PC-9 (cell line): ENCODE results near the gene MYO1E. TPM values are rescaled to one million over a fixed set of nuclear protein-coding genes. Genes with fewer than 3 reads are reported as not detected.
"Not testable (repeated sequence)": the region's sequence is repeated elsewhere in the genome, so short reads cannot be mapped to it uniquely, and the experiment has no call there.

Experiments
- BruUV-seq: library from RNA; stranded (reverse); fragments of 400-500 nt; replicated peaks from 2 replicates; lab custom pipeline; 2021; lab: Mats Ljungman, UMichigan
- CTCF ChIA-PET: fragments of 300-600 bp; sonication (Branson Sonifier 250); formaldehyde crosslinking; loops from one replicate; lab custom pipeline; 2022; ENCODE audit warnings: antibody characterized with exemption; lab: Charles Lee
- POLR2A ChIA-PET: fragments of 300-600 bp; sonication (Branson Sonifier 250); formaldehyde crosslinking; loops from one replicate; lab custom pipeline; 2022; ENCODE audit warnings: antibody characterized with exemption; ENCODE audit not compliant: unreplicated experiment; lab: Charles Lee
- DNase-seq, 2 experiments: peaks; one replicate each; pipeline versions ENCODE4 v3.0.0 to v3.0.0-alpha.2; 2015 to 2022; ENCODE audit warnings: mixed read lengths in 1 of 2
- H2AFZ ChIP-seq: fragments of 200-600 bp; sonication (generic); 2 replicates; pipeline ENCODE4 v1.8.1; 2017; ENCODE audit warnings: antibody characterized with exemption
- H3F3A ChIP-seq: fragments of 200-600 bp; sonication (generic); 2 replicates; pipeline ENCODE4 v1.8.1; 2017; ENCODE audit warnings: antibody characterized with exemption, mild to moderate bottlenecking, low read depth; ENCODE audit not compliant: insufficient read depth
- H3K27ac ChIP-seq: fragments of 200-600 bp; sonication (generic); 2 replicates; pipeline ENCODE4 v1.6.1; 2016; ENCODE audit warnings: mixed run types
- H3K27me3 ChIP-seq: fragments of 200-600 bp; sonication (generic); 2 replicates; pipeline ENCODE4 v1.6.1; 2016; ENCODE audit warnings: low read depth, mixed run types; ENCODE audit not compliant: insufficient read depth
- H3K36me3 ChIP-seq: fragments of 200-600 bp; sonication (generic); 2 replicates; pipeline ENCODE4 v1.6.1; 2016; ENCODE audit warnings: low read depth, mixed run types
- H3K4me1 ChIP-seq: fragments of 200-600 bp; sonication (generic); replicated peaks from 2 replicates; pipeline ENCODE4 v1.6.1; 2016; ENCODE audit warnings: mixed run types; ENCODE audit not compliant: insufficient read depth
- H3K4me2 ChIP-seq: fragments of 200-600 bp; sonication (generic); 2 replicates; pipeline ENCODE4 v1.6.1; 2017; ENCODE audit warnings: mixed run types
- H3K4me3 ChIP-seq: fragments of 200-600 bp; sonication (generic); 2 replicates; pipeline ENCODE4 v1.6.1; 2016; ENCODE audit warnings: mixed run types
- H3K79me2 ChIP-seq: fragments of 200-600 bp; sonication (generic); 2 replicates; pipeline ENCODE4 v1.6.1; 2017; ENCODE audit warnings: low read depth, mixed run types
- H3K9me2 ChIP-seq: fragments of 200-600 bp; sonication (generic); 2 replicates; pipeline ENCODE4 v1.8.1; 2017; ENCODE audit warnings: mild to moderate bottlenecking; ENCODE audit not compliant: insufficient read depth
- H3K9me3 ChIP-seq: fragments of 200-600 bp; sonication (generic); 2 replicates; pipeline ENCODE4 v1.8.1; 2016; ENCODE audit warnings: low read depth; ENCODE audit not compliant: insufficient read depth
- H4K20me1 ChIP-seq: fragments of 200-600 bp; sonication (generic); 2 replicates; pipeline ENCODE4 v1.8.1; 2017; ENCODE audit not compliant: insufficient read depth
- EZH2 ChIP-seq: fragments of 200-600 bp; sonication (generic); IDR thresholded peaks from 2 replicates; pipeline ENCODE4 v1.8.0; 2017; ENCODE audit warnings: antibody characterized with exemption, low read depth
- intact Hi-C: fragments of 100-400 bp; cut with micrococcal nuclease; formaldehyde crosslinking; loops from one replicate; pipeline ENCODE4 v1.10.0; 2022; ENCODE audit not compliant: unreplicated experiment
- total RNA-seq: library from RNA; stranded (reverse); gene quantifications from 2 replicates; pipeline ENCODE4 v1.2.3, GENCODE V29; 2021
- TF ChIP-seq, protein P1 (sequence below): fragments of 200-600 bp; sonication (generic); conservative IDR thresholded peaks from 2 replicates; pipeline ENCODE4 v1.6.1; 2017; ENCODE audit warnings: mixed run types, antibody characterized with exemption, mild to moderate bottlenecking, moderate library complexity

The MYO1E gene
- total RNA-seq, 1 experiment from 2014 or later = 156 TPM

DNA sequence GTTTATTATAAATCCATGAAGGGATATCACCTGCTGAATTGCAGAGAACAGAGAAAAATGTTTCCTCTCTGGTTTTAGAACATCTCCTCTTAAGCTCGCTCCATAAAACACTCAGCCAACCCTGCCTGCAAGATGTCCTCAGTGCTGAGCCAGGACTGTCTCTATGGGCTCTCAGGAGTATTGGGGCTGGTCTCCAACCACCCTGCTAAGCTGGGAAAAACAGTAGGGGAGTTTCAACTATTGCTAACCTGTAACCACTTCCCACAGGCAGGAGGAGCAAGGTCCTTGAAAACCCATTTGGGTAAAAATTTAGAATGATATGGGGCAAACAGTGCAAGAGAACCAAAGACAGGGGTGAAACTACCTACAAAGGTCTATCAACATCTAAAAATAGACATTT is 34.3 kb downstream of the MYO1E start:
- H3K9me2 ChIP-seq = no peaks in the 10 kb centered on the region
- DNase-seq = no peak
- H3K4me1 ChIP-seq = no peaks in the 10 kb centered on the region
- 0 out of 2 replicates have a peak, but pooled peaks cover 2% of the 10 kb centered on the region for H4K20me1 ChIP-seq
- BruUV-seq = no TSS peak
- no peak overlapping the region for H2AFZ ChIP-seq
- TF ChIP-seq, protein P1, sequence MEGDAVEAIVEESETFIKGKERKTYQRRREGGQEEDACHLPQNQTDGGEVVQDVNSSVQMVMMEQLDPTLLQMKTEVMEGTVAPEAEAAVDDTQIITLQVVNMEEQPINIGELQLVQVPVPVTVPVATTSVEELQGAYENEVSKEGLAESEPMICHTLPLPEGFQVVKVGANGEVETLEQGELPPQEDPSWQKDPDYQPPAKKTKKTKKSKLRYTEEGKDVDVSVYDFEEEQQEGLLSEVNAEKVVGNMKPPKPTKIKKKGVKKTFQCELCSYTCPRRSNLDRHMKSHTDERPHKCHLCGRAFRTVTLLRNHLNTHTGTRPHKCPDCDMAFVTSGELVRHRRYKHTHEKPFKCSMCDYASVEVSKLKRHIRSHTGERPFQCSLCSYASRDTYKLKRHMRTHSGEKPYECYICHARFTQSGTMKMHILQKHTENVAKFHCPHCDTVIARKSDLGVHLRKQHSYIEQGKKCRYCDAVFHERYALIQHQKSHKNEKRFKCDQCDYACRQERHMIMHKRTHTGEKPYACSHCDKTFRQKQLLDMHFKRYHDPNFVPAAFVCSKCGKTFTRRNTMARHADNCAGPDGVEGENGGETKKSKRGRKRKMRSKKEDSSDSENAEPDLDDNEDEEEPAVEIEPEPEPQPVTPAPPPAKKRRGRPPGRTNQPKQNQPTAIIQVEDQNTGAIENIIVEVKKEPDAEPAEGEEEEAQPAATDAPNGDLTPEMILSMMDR = no peak
- TF ChIP-seq EZH2 = no peak
- ChIA-PET CTCF (no interaction called here), POLR2A (no interaction called here)
- intact Hi-C loops = no loop called here
- H3K79me2 ChIP-seq = peaks cover 94% of the 10 kb centered on the region
- no peaks in the 10 kb centered on the region for H3K27me3 ChIP-seq
- no peak overlapping the region for H3K27ac ChIP-seq
- H3K36me3 ChIP-seq = no peaks in the 10 kb centered on the region
- H3K9me3 ChIP-seq = no peaks in the 10 kb centered on the region
- H3K4me2 ChIP-seq = no peak overlapping the region
- no peaks in the 10 kb centered on the region; the same call in 1 of the 2 replicates for H3F3A ChIP-seq
- no peak overlapping the region for H3K4me3 ChIP-seq

DNA sequence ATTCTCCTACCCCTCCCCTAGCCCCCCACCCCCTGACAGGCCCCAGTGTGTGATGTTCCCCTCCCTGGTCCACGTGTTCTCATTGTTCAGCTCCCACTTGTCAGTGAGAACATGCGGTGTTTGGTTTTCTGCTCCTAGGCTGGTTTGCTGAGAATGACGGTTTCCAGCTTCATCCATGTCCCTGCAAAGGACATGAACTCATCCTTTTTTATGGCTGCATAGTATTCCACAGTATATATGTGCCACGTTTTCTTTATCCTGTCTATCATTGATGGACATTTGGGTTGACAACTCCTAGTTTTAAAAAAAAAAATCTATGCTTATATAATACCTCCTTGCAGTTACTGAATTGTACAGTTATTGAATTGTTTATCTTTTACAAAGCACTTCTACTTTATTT is 35.9 kb downstream of the MYO1E start:
- H3K79me2 ChIP-seq = peaks cover 94% of the 10 kb centered on the region
- H3K27me3 ChIP-seq, H3K9me2 ChIP-seq, DNase-seq, H3F3A ChIP-seq, H3K4me1 ChIP-seq, H3K4me2 ChIP-seq, H3K9me3 ChIP-seq, H3K27ac ChIP-seq, BruUV-seq, POLR2A ChIA-PET, H2AFZ ChIP-seq, H3K36me3 ChIP-seq, H3K4me3 ChIP-seq, CTCF ChIA-PET, intact Hi-C loops, H4K20me1 ChIP-seq: not testable (repeated sequence)

DNA sequence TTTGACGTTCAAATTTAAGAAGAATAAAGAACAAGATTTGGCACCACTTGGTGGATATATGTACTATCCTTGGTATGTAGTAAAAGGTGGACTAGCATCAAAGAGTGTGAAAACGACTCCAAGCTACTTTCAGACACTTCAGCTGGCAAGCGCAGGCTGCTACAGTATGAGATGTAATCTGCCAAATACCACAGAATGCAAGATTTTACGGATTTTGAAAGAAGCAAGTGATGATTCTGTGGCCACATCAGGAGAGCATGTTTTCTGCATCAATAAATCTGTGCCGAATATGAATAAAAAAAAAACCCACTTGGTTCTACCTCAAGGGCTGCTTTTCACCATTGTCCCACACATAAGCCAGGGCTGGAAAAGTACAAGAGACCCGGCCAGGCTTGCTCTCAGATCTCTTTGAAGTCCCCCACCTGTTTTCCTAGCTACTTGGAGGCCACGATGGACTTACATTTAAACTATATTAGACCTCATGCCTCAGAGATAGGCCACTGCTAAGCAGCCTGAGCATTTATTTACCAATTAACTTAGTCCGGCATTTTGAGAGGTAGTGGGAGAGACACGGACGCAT is 37.4 kb downstream of the MYO1E start:
- BruUV-seq = no TSS peak
- Histone ChIP-seq H3K79me2 (peaks cover 96% of the 10 kb centered on the region), H3K36me3 (no peaks in the 10 kb centered on the region), H3K4me2 (no peak overlapping the region), H2AFZ (no peak overlapping the region), H4K20me1 (peaks cover 11% of the 10 kb centered on the region; the same call in 1 of the 2 replicates), H3K9me2 (no peaks in the 10 kb centered on the region), H3K27me3 (no peaks in the 10 kb centered on the region), H3F3A (no peaks in the 10 kb centered on the region; the same call in 1 of the 2 replicates), H3K9me3 (no peaks in the 10 kb centered on the region), H3K4me1 (no peaks in the 10 kb centered on the region), H3K27ac (no peak overlapping the region), H3K4me3 (no peak overlapping the region)
- CTCF ChIA-PET = interaction anchor here (0.7 kb wide), 1 partner anchor 10 kb away, joined by 13 read pairs; no protein-coding TSS in a partner anchor
- intact Hi-C loops = no loop called here
- TF ChIP-seq, protein P1 = no peak
- TF ChIP-seq EZH2 = no peak
- POLR2A ChIA-PET = no interaction called here
- no peak for DNase-seq

DNA sequence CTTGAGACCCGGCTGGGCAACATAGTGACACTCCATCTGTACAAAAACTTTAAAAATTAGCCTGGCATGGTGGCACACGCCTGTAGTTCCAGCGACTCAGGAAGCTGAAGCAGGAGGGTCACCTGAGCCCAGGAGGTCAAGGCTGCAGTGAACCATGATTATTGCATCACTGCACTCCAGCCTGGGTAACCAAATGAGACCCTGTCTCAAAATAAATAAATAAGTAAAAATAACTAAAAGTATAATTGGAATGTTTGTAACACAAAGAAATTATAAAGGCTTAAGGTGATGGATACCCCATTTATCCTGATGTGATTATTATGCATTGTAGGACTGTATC is 38.6 kb downstream of the MYO1E start:
- Histone ChIP-seq H3K4me2 (no peak overlapping the region), H3K79me2 (peaks cover 96% of the 10 kb centered on the region), H3K27me3 (no peaks in the 10 kb centered on the region), H3K9me3 (no peaks in the 10 kb centered on the region), H2AFZ (no peak overlapping the region), H3K27ac (no peak overlapping the region), H3F3A (no peaks in the 10 kb centered on the region; the same call in 1 of the 2 replicates), H3K4me3 (no peak overlapping the region), H3K36me3 (no peaks in the 10 kb centered on the region), H3K9me2 (no peaks in the 10 kb centered on the region), H4K20me1 (peaks cover 18% of the 10 kb centered on the region), H3K4me1 (no peaks in the 10 kb centered on the region)
- ChIA-PET POLR2A (interaction anchor here (0.6 kb wide), 1 partner anchor 168 kb away, joined by 5 read pairs; no protein-coding TSS in a partner anchor), CTCF (no interaction called here)
- DNase-seq = no peak
- TF ChIP-seq, protein P1 = no peak
- TF ChIP-seq EZH2 = no peak
- intact Hi-C loops = no loop called here
- no TSS peak for BruUV-seq
